Tibial nerve (tissue), 4 donors: ENCODE results near the gene AREL1. TPM values are rescaled to one million over a fixed set of nuclear protein-coding genes. Genes with fewer than 3 reads are reported as not detected.
A peak's percentile ranks its signal among the peaks of the same experiment; 100 is the strongest.

Experiments used
- DNase-seq, 2 donors: peaks; one replicate each; pipeline ENCODE4 v3.0.0-alpha.2; 2019; ENCODE audit warnings: low spot score in 2 of 2
- H3K27ac ChIP-seq, 4 donors: fragments of 200-600 bp; sonication (generic) in 3 of 4; one replicate each; pipeline ENCODE4 v1.5.1; 2017 to 2019; ENCODE audit warnings: mild to moderate bottlenecking in 1 of 4
- H3K27me3 ChIP-seq, 2 donors: fragments of 200-600 bp; sonication (generic) in 1 of 2; one replicate each; pipeline versions ENCODE4 v1.5.1 to v1.6.0; 2017 to 2019
- H3K36me3 ChIP-seq, 3 donors: fragments of 200-600 bp; sonication (generic); one replicate each; pipeline ENCODE4 v1.5.1; 2018 to 2019
- H3K4me1 ChIP-seq, 4 donors: fragments of 200-600 bp; sonication (generic) in 3 of 4; one replicate each; pipeline ENCODE4 v1.5.1; 2017 to 2019
- H3K4me3 ChIP-seq, 4 donors: fragments of 200-600 bp; sonication (generic) in 3 of 4; one replicate each; pipeline ENCODE4 v1.5.1; 2017 to 2019; ENCODE audit warnings: mild to moderate bottlenecking in 1 of 4, moderate library complexity in 1 of 4
- H3K9me3 ChIP-seq, 4 donors: fragments of 200-600 bp; sonication (generic) in 3 of 4; one replicate each; pipeline ENCODE4 v1.5.1; 2017 to 2019
- EP300 ChIP-seq, 2 donors: sonication (generic); formaldehyde crosslinking; IDR thresholded peaks; one replicate each; pipeline ENCODE4 v1.6.1; 2017; ENCODE audit warnings: antibody characterized with exemption in 2 of 2, mild to moderate bottlenecking in 1 of 2
- POLR2A ChIP-seq, 2 donors: fragments of 450-650 bp; IDR thresholded peaks; one replicate each; pipeline ENCODE4 v1.6.1; 2017; ENCODE audit warnings: antibody characterized with exemption in 2 of 2, mild to moderate bottlenecking in 2 of 2, moderate library complexity in 2 of 2
- WGBS, 2 donors: methylation state at CpG; one replicate each; pipeline ENCODE4 v1.1.5; 2018; 5-methylcytosine and 5-hydroxymethylcytosine counted together
- total RNA-seq, 4 donors: library from RNA; depleted of rRNA; stranded (reverse); fragments of >200 nt; gene quantifications; one replicate each; pipeline ENCODE4 v1.1.0, GENCODE V29; 2016
- TF ChIP-seq, protein P1 (sequence below), 5 experiments: fragments of 200-600 bp in 3 of 5; fragments of 450-650 bp in 2 of 5; sonication (generic) in 3 of 5; IDR thresholded peaks; one replicate each; pipeline ENCODE4 v1.5.1; 2016 to 2019; ENCODE audit warnings: antibody characterized with exemption in 5 of 5, mild to moderate bottlenecking in 3 of 5, moderate library complexity in 2 of 5

AREL1 gene
- total RNA-seq, 4 donors from 2014 or later: 25.3 to 35.0 (median 32.2) TPM

DNA sequence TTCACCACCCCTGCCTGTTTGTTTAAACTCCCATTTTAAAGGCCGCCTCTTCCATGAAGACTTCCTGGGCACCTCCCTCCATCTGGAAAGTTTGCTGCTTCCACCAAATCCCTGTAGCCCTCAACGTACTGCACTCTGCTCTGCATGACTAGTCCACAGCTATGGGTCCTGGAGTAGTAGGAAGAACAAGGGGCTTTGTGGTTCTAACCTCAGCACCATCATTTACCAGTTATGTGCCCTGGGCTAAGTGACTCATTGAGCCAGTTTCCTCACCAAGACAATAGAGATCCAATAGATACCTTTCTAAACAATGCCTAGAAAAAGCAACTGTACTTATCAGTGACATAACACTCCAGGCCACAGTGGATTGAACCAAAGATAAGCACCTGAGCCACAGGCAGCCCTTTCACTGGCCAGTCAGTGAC lies 92.4 kb downstream of the AREL1 start:
- no peaks in the 10 kb centered on the region for H3K36me3 ChIP-seq
- no peaks in the 10 kb centered on the region for H3K9me3 ChIP-seq
- 73 to 74% methylated on average over 2 of the region's 2 CpGs for WGBS, 2 donors
- H3K4me3 ChIP-seq: no peak overlapping the region
- peaks cover 0 to 55% (median 32%) of the 10 kb centered on the region in 4 donors for H3K4me1 ChIP-seq
- no peaks in the 10 kb centered on the region for H3K27me3 ChIP-seq
- no peak for DNase-seq
- H3K27ac ChIP-seq: peak overlapping the region in 3 of 4 donors; percentile 4 to 88 (median 76)
- TF ChIP-seq POLR2A (IDR thresholded peaks at IDR 0.05) (no peak), EP300 (IDR thresholded peaks at IDR 0.05) (no peak)
- TF ChIP-seq, protein P1, sequence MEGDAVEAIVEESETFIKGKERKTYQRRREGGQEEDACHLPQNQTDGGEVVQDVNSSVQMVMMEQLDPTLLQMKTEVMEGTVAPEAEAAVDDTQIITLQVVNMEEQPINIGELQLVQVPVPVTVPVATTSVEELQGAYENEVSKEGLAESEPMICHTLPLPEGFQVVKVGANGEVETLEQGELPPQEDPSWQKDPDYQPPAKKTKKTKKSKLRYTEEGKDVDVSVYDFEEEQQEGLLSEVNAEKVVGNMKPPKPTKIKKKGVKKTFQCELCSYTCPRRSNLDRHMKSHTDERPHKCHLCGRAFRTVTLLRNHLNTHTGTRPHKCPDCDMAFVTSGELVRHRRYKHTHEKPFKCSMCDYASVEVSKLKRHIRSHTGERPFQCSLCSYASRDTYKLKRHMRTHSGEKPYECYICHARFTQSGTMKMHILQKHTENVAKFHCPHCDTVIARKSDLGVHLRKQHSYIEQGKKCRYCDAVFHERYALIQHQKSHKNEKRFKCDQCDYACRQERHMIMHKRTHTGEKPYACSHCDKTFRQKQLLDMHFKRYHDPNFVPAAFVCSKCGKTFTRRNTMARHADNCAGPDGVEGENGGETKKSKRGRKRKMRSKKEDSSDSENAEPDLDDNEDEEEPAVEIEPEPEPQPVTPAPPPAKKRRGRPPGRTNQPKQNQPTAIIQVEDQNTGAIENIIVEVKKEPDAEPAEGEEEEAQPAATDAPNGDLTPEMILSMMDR (IDR thresholded peaks at IDR 0.05): no peak

DNA sequence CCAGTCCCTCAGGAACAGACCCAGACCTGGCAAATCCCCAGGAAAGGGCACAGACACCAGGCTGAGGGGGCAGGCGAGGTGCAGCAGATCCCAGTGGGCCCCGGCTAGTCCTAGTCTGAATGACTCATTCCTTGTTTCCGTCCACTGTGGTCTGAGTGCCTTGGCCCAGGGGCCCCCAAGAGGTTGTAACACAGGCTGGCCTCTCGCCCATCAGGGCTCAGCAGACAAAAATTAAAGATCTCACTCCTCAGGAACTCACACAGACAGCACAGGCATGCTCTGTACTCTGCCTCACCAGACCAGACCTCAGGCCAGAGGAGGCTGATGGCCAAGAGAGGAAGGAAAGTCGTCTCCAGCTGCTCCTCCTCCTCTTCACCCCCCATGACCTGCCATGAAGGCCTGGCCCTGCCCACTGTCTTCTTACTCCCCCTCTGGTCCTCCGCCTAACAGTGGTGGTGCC lies 93.2 kb downstream of the AREL1 start:
- no peaks in the 10 kb centered on the region for H3K27me3 ChIP-seq
- peak overlapping the region; percentile 4 to 88 (median 52) for H3K27ac ChIP-seq
- H3K9me3 ChIP-seq: no peaks in the 10 kb centered on the region
- no peak overlapping the region for H3K4me3 ChIP-seq
- DNase-seq: peak; percentile 86 to 88
- no peaks in the 10 kb centered on the region for H3K36me3 ChIP-seq
- H3K4me1 ChIP-seq: peaks cover 0 to 55% (median 32%) of the 10 kb centered on the region in 4 donors
- TF ChIP-seq, protein P1 (IDR thresholded peaks at IDR 0.05): no peak
- peak; percentile 29 to 83 for TF ChIP-seq EP300 (IDR thresholded peaks at IDR 0.05)
- WGBS, 2 donors: 8 to 23% methylated on average over 6 of the region's 6 CpGs

GRCh38 chr14:74618078-74618952 lies 94.6 kb downstream of the AREL1 start:
- Histone ChIP-seq H3K27ac (peak overlapping the region in 2 of 4 donors; percentile 76 to 88), H3K4me3 (no peak overlapping the region), H3K36me3 (no peaks in the 10 kb centered on the region), H3K27me3 (no peaks in the 10 kb centered on the region), H3K4me1 (peaks cover 0 to 56% (median 32%) of the 10 kb centered on the region in 4 donors), H3K9me3 (no peaks in the 10 kb centered on the region)
- peak in 1 of 2 donors; percentile 82 for DNase-seq
- 55 to 60% methylated on average over 10 of the region's 10 CpGs for WGBS, 2 donors
- TF ChIP-seq, protein P1 (IDR thresholded peaks at IDR 0.05): no peak
- no peak for TF ChIP-seq POLR2A (IDR thresholded peaks at IDR 0.05)
- peak in 1 of 2 donors; percentile 49 for TF ChIP-seq EP300 (IDR thresholded peaks at IDR 0.05)

GRCh38 chr14:74616996-74617700 lies 95.7 kb downstream of the AREL1 start:
- Histone ChIP-seq H3K27me3 (no peaks in the 10 kb centered on the region), H3K4me1 (peaks cover 0 to 65% (median 32%) of the 10 kb centered on the region in 4 donors), H3K27ac (peak overlapping the region in 1 of 4 donors; percentile 46), H3K4me3 (no peak overlapping the region), H3K9me3 (no peaks in the 10 kb centered on the region), H3K36me3 (no peaks in the 10 kb centered on the region)
- TF ChIP-seq, protein P1 (IDR thresholded peaks at IDR 0.05): no peak
- TF ChIP-seq POLR2A (IDR thresholded peaks at IDR 0.05) (no peak), EP300 (IDR thresholded peaks at IDR 0.05) (no peak)
- no peak for DNase-seq
- WGBS, 2 donors: 82 to 92% methylated on average over 13 of the region's 13 CpGs
